ENCODE measurements around the gene KCNK17. TPM values are rescaled to one million over a fixed set of nuclear protein-coding genes. Genes with fewer than 3 reads are reported as not detected.

KCNK17 gene
- total RNA-seq, 1 experiment from 2014 or later: not detected

GRCh38 chr6:39294133-39294532, 20.1 kb downstream of the KCNK17 start:
- no peak overlapping the region for H3K27ac ChIP-seq (ENCODE audit: low read length)
- H3K27me3 ChIP-seq (ENCODE audit: control insufficient read depth, insufficient read depth, low read length): no peaks in the 10 kb centered on the region; the same call in 1 of the 2 replicates
- no peak for ATAC-seq
- H3K4me3 ChIP-seq (ENCODE audit: low read depth in 2 of 2, low read length in 2 of 2): no peak overlapping the region
- TF ChIP-seq, protein P1, sequence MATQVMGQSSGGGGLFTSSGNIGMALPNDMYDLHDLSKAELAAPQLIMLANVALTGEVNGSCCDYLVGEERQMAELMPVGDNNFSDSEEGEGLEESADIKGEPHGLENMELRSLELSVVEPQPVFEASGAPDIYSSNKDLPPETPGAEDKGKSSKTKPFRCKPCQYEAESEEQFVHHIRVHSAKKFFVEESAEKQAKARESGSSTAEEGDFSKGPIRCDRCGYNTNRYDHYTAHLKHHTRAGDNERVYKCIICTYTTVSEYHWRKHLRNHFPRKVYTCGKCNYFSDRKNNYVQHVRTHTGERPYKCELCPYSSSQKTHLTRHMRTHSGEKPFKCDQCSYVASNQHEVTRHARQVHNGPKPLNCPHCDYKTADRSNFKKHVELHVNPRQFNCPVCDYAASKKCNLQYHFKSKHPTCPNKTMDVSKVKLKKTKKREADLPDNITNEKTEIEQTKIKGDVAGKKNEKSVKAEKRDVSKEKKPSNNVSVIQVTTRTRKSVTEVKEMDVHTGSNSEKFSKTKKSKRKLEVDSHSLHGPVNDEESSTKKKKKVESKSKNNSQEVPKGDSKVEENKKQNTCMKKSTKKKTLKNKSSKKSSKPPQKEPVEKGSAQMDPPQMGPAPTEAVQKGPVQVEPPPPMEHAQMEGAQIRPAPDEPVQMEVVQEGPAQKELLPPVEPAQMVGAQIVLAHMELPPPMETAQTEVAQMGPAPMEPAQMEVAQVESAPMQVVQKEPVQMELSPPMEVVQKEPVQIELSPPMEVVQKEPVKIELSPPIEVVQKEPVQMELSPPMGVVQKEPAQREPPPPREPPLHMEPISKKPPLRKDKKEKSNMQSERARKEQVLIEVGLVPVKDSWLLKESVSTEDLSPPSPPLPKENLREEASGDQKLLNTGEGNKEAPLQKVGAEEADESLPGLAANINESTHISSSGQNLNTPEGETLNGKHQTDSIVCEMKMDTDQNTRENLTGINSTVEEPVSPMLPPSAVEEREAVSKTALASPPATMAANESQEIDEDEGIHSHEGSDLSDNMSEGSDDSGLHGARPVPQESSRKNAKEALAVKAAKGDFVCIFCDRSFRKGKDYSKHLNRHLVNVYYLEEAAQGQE (IDR thresholded peaks at IDR 0.05; ENCODE audit: insufficient read depth in 1 of 2, low read depth in 2 of 2, low read length in 1 of 2): no peak
- TF ChIP-seq POLR2AphosphoS5 (IDR thresholded peaks at IDR 0.05; ENCODE audit: low read depth, low read length): no peak
- no peak for TF ChIP-seq SIN3A (IDR thresholded peaks at IDR 0.05; ENCODE audit: borderline replicate concordance, insufficient read depth, low read depth, low read length)
- TF ChIP-seq TCF7L2 (IDR thresholded peaks at IDR 0.05; ENCODE audit: low read depth, low read length): no peak
- no peak for TF ChIP-seq CTCF (IDR thresholded peaks at IDR 0.05)
- H3K9me3 ChIP-seq (ENCODE audit: control insufficient read depth, insufficient read depth, low read depth, low read length): no peaks in the 10 kb centered on the region
- DNase-seq (ENCODE audit: low read depth, low spot score): no peak
- ChIA-PET CTCF (no interaction called here), POLR2A (no interaction called here)
- in situ Hi-C loops (cut with HindIII; ENCODE audit: low pct_unique_long_range_greater_than_20kb, low sequenced_read_pairs): no loop called here
- H3K4me1 ChIP-seq (ENCODE audit: control insufficient read depth, insufficient read depth, low read length): no peaks in the 10 kb centered on the region
- H3K36me3 ChIP-seq (ENCODE audit: control insufficient read depth, insufficient read depth, low read length): no peaks in the 10 kb centered on the region
- intact Hi-C loops (cut with micrococcal nuclease; ENCODE audit: unreplicated experiment): no loop called here
- BruUV-seq (replicated peaks): no TSS peak

- BruUV-seq (replicated peaks): no TSS peak
- in situ Hi-C loops (cut with HindIII; ENCODE audit: low pct_unique_long_range_greater_than_20kb, low sequenced_read_pairs) (no loop called here), intact Hi-C loops (cut with micrococcal nuclease; ENCODE audit: unreplicated experiment) (no loop called here)
- Histone ChIP-seq H3K4me3 (ENCODE audit: low read depth in 2 of 2, low read length in 2 of 2) (no peak overlapping the region), H3K4me1 (ENCODE audit: control insufficient read depth, insufficient read depth, low read length) (no peaks in the 10 kb centered on the region), H3K9me3 (ENCODE audit: control insufficient read depth, insufficient read depth, low read depth, low read length) (no peaks in the 10 kb centered on the region), H3K27ac (ENCODE audit: low read length) (no peak overlapping the region), H3K36me3 (ENCODE audit: control insufficient read depth, insufficient read depth, low read length) (no peaks in the 10 kb centered on the region), H3K27me3 (ENCODE audit: control insufficient read depth, insufficient read depth, low read length) (no peaks in the 10 kb centered on the region; the same call in none of the 2 replicates)
- POLR2A ChIA-PET: no interaction called here
- CTCF ChIA-PET: interaction anchor here (0.7 kb wide), 1 partner anchor 315 kb away, joined by 4 read pairs; no protein-coding TSS in a partner anchor
- no peak for DNase-seq (ENCODE audit: low read depth, low spot score)
- TF ChIP-seq CTCF (IDR thresholded peaks at IDR 0.05): no peak
- no peak for ATAC-seq
Observed at GRCh38 chr6:39292637-39293036, 21.6 kb downstream of the KCNK17 start.

DNA sequence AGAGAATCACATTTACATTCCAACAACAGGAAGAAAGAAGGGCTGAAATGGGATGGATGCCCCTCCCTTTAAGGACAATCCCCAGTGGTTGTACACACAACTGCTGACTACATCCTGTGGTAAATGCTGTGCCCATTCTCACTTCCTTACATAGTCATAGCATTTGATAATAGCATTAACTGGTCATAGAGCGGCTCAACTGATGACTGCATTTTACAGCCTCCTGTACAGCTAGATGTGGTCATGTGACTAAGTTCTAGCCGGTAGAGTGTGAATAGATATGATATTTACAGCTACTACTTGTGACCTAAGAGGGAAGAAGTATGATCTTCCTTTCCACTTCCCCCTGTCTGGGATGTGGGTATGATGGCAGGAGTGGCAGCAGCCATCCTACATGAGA, 24.7 kb downstream of the KCNK17 start:
- ATAC-seq: no peak
- Histone ChIP-seq H3K9me3 (ENCODE audit: control insufficient read depth, insufficient read depth, low read depth, low read length) (no peaks in the 10 kb centered on the region), H3K4me3 (ENCODE audit: low read depth in 2 of 2, low read length in 2 of 2) (no peak overlapping the region), H3K4me1 (ENCODE audit: control insufficient read depth, insufficient read depth, low read length) (no peaks in the 10 kb centered on the region), H3K36me3 (ENCODE audit: control insufficient read depth, insufficient read depth, low read length) (no peaks in the 10 kb centered on the region), H3K27ac (ENCODE audit: low read length) (no peak overlapping the region), H3K27me3 (ENCODE audit: control insufficient read depth, insufficient read depth, low read length) (no peaks in the 10 kb centered on the region; the same call in none of the 2 replicates)
- intact Hi-C loops (cut with micrococcal nuclease; ENCODE audit: unreplicated experiment): no loop called here
- no TSS peak for BruUV-seq (replicated peaks)
- POLR2A ChIA-PET: no interaction called here
- DNase-seq (ENCODE audit: low read depth, low spot score): no peak
- CTCF ChIA-PET: no interaction called here
- in situ Hi-C loops (cut with HindIII; ENCODE audit: low pct_unique_long_range_greater_than_20kb, low sequenced_read_pairs): no loop called here
- TF ChIP-seq TCF7L2 (IDR thresholded peaks at IDR 0.05; ENCODE audit: low read depth, low read length): no peak
- no peak for TF ChIP-seq SIN3A (IDR thresholded peaks at IDR 0.05; ENCODE audit: borderline replicate concordance, insufficient read depth, low read depth, low read length)

Measured in Panc1 (cell line).